WTC11 (cell line): ENCODE measurements around the gene SNX5. TPM values are rescaled to one million over a fixed set of nuclear protein-coding genes. Genes with fewer than 3 reads are reported as not detected.

ENCODE experiments used
- ATAC-seq: fragments of 200-7000 bp; cut with Tn5 transposase; 2 replicates; pipeline ENCODE4 v1.10.0; 2021; ENCODE audit warnings: mild to moderate bottlenecking, moderate library complexity
- CTCF ChIA-PET: fragments of 300-600 bp; sonication (Branson Sonifier 250); formaldehyde crosslinking; loops from one replicate; lab custom pipeline; 2021; ENCODE audit warnings: antibody characterized with exemption; lab: Charles Lee
- POLR2A ChIA-PET: fragments of 350-600 bp; sonication (Branson Sonifier 250); formaldehyde crosslinking; loops from one replicate; lab custom pipeline; 2021; ENCODE audit warnings: antibody characterized with exemption; lab: Charles Lee
- DNase-seq: peaks from one replicate; pipeline ENCODE4 v3.0.0; 2021; ENCODE audit warnings: low spot score
- H3K27ac Mint-ChIP-seq: 2 replicates; pipeline ENCODE4 v1.8.0; 2021; ENCODE audit warnings: mixed read lengths
- H3K27me3 Mint-ChIP-seq: 2 replicates; pipeline ENCODE4 v1.8.0; 2021; ENCODE audit warnings: low read depth, mild to moderate bottlenecking, moderate library complexity, mixed read lengths
- H3K36me3 Mint-ChIP-seq: 2 replicates; pipeline ENCODE4 v1.8.0; 2021; ENCODE audit warnings: mixed read lengths
- H3K4me1 Mint-ChIP-seq: 2 replicates; pipeline ENCODE4 v1.8.0; 2022; ENCODE audit warnings: mixed read lengths
- H3K4me3 Mint-ChIP-seq: 2 replicates; pipeline ENCODE4 v1.8.0; 2021; ENCODE audit warnings: mild to moderate bottlenecking, moderate library complexity, mixed read lengths
- H3K9me3 Mint-ChIP-seq: 2 replicates; pipeline ENCODE4 v1.8.0; 2021; ENCODE audit warnings: mixed read lengths
- ARID4B ChIP-seq: sonication (generic); formaldehyde crosslinking; IDR thresholded peaks from 2 replicates; pipeline ENCODE4 v1.8.0; 2023; ENCODE audit warnings: missing genetic modification reagents, mild to moderate bottlenecking, borderline replicate concordance
- CREB1 ChIP-seq: sonication (generic); formaldehyde crosslinking; IDR thresholded peaks from 2 replicates; pipeline ENCODE4 v1.8.0; 2023; ENCODE audit warnings: mild to moderate bottlenecking, missing genetic modification reagents
- ESRRA ChIP-seq: sonication (generic); formaldehyde crosslinking; IDR thresholded peaks from 2 replicates; pipeline ENCODE4 v1.8.1; 2022; ENCODE audit warnings: mild to moderate bottlenecking, missing genetic modification reagents, borderline replicate concordance
- GABPB1 ChIP-seq: sonication (generic); formaldehyde crosslinking; IDR thresholded peaks from 2 replicates; pipeline ENCODE4 v1.8.1; 2023; ENCODE audit warnings: mild to moderate bottlenecking, missing genetic modification reagents
- IRF2 ChIP-seq: sonication (generic); formaldehyde crosslinking; IDR thresholded peaks from 2 replicates; pipeline ENCODE4 v1.8.0; 2022; ENCODE audit warnings: low read depth, missing genetic modification reagents, borderline replicate concordance
- MYBL2 ChIP-seq: sonication (generic); formaldehyde crosslinking; IDR thresholded peaks from 2 replicates; pipeline ENCODE4 v1.8.1; 2023; ENCODE audit warnings: mild to moderate bottlenecking, moderate library complexity, missing genetic modification reagents
- NFE2L1 ChIP-seq: sonication (generic); formaldehyde crosslinking; IDR thresholded peaks from 2 replicates; pipeline ENCODE4 v1.8.1; 2023; ENCODE audit warnings: missing genetic modification reagents
- PRRX2 ChIP-seq: fragments of 250-450 bp; sonication (Bioruptor Pico); IDR thresholded peaks from 2 replicates; pipeline ENCODE4 v1.8.0; 2021; ENCODE audit warnings: mild to moderate bottlenecking
- TEAD4 ChIP-seq: sonication (generic); formaldehyde crosslinking; IDR thresholded peaks from 2 replicates; pipeline ENCODE4 v1.8.0; 2022; ENCODE audit warnings: mild to moderate bottlenecking, missing genetic modification reagents
- ZBTB21 ChIP-seq: sonication (generic); formaldehyde crosslinking; IDR thresholded peaks from 2 replicates; pipeline ENCODE4 v1.8.1; 2023; ENCODE audit warnings: mild to moderate bottlenecking, missing genetic modification reagents, borderline replicate concordance
- ZNF263 ChIP-seq: sonication (generic); formaldehyde crosslinking; IDR thresholded peaks from 2 replicates; pipeline ENCODE4 v1.8.1; 2022; ENCODE audit warnings: low read depth, mild to moderate bottlenecking, moderate library complexity, missing genetic modification reagents
- total RNA-seq: library from RNA; stranded (reverse); gene quantifications from 3 replicates; pipeline ENCODE4 v1.2.3, GENCODE V29; 2021
- TF ChIP-seq, protein P1 (sequence below): sonication (generic); formaldehyde crosslinking; IDR thresholded peaks from 2 replicates; pipeline ENCODE4 v1.8.0; 2023; ENCODE audit warnings: mild to moderate bottlenecking, missing genetic modification reagents
- TF ChIP-seq, protein P2 (sequence below): sonication (generic); formaldehyde crosslinking; IDR thresholded peaks from 2 replicates; pipeline ENCODE4 v1.8.0; 2022; ENCODE audit warnings: mild to moderate bottlenecking, missing genetic modification reagents

Gene SNX5
- total RNA-seq, 1 experiment from 2014 or later = 192 TPM

DNA sequence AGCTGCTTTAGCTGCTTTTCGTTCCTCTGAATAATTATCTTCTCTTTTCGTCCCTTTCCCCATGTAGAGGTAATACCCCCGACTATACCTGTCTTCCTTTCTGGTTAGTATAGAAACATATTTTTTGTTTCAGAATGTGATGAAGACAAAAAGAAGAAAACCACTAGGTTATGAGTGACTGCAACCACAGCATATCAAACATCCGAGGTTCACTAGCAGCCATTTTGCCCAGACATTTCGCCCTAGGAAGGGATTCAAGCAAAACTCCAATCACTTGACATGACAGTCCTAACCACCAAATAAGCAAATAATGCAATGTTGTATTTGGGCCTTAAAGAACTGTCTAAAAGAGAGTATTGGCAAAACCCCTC is 9.4 kb downstream of the SNX5 start (continued):
- TF ChIP-seq ARID4B (CRISPR knock-in tag) = no peak

GRCh38 chr20:17958373-17959256 is 10.0 kb downstream of the SNX5 start:
- peaks cover 65% of the 10 kb centered on the region for H3K4me1 Mint-ChIP-seq
- peak overlapping the region; percentile 86 for H3K27ac Mint-ChIP-seq
- H3K4me3 Mint-ChIP-seq = no peak overlapping the region
- ATAC-seq (peak; percentile 5; the same call in 1 of the 2 replicates), DNase-seq (no peak)
- peaks cover 50% of the 10 kb centered on the region for H3K36me3 Mint-ChIP-seq
- no peak for TF ChIP-seq MYBL2 (CRISPR knock-in tag)
- TF ChIP-seq, protein P1, sequence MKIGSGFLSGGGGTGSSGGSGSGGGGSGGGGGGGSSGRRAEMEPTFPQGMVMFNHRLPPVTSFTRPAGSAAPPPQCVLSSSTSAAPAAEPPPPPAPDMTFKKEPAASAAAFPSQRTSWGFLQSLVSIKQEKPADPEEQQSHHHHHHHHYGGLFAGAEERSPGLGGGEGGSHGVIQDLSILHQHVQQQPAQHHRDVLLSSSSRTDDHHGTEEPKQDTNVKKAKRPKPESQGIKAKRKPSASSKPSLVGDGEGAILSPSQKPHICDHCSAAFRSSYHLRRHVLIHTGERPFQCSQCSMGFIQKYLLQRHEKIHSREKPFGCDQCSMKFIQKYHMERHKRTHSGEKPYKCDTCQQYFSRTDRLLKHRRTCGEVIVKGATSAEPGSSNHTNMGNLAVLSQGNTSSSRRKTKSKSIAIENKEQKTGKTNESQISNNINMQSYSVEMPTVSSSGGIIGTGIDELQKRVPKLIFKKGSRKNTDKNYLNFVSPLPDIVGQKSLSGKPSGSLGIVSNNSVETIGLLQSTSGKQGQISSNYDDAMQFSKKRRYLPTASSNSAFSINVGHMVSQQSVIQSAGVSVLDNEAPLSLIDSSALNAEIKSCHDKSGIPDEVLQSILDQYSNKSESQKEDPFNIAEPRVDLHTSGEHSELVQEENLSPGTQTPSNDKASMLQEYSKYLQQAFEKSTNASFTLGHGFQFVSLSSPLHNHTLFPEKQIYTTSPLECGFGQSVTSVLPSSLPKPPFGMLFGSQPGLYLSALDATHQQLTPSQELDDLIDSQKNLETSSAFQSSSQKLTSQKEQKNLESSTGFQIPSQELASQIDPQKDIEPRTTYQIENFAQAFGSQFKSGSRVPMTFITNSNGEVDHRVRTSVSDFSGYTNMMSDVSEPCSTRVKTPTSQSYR (CRISPR knock-in tag) = no peak
- peak; percentile 37; the same call in 1 of the 2 replicates for TF ChIP-seq GABPB1 (CRISPR knock-in tag)
- no peaks in the 10 kb centered on the region for H3K27me3 Mint-ChIP-seq
- CTCF ChIA-PET = interaction anchor here (0.7 to 2.2 kb wide), 6 partner anchors 12 to 304 kb away, joined by 3 to 10 read pairs (median 4); no protein-coding TSS in a partner anchor
- no peaks in the 10 kb centered on the region for H3K9me3 Mint-ChIP-seq
- POLR2A ChIA-PET = interaction anchor here (0.9 kb wide), 1 partner anchor 15 kb away, joined by 4 read pairs; no protein-coding TSS in a partner anchor

DNA sequence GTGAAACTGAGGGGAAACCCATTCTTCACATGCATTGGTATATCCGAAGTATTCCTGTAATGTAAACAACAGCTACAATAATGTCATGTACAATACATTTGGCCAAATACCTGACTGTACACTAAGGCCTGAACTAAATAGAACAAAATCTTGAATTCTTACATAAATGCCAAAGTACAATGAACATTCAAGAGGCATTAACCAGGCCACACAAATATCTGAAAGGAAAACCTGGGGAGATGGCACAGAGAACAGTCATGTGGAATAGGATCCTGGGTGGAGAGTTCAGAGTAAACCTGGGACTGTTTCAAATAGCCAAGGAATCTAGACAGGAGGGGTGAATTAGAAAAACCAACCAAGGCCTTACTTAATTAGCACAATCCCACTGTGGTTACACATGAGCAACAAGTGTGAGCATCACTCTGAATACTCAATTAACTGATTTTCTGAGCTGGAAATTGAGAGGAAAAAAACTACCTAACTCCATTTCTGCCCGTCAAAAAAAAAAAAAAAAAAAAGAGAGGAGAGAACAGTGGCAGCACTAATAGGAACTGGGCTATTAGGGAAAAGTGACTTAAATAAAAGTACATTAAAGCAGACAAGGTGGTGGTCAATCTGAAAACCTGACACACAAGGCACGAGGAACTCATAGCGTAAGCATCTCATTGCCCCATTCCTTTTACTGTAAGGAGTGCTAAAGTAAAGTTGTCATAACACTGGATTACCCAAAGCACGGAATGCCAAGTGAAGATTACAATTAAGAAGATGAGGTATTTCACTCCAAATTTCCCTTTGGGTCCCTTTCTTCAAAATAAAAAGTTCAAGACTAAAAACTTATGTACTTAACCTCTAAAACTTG is 10.9 kb downstream of the SNX5 start:
- Mint-ChIP-seq H3K27ac (peak overlapping the region; percentile 2; the same call in 1 of the 2 replicates), H3K4me3 (no peak overlapping the region), H3K9me3 (no peaks in the 10 kb centered on the region), H3K36me3 (peaks cover 50% of the 10 kb centered on the region), H3K27me3 (no peaks in the 10 kb centered on the region), H3K4me1 (peaks cover 57% of the 10 kb centered on the region)
- POLR2A ChIA-PET = interaction anchor here (0.7 to 0.9 kb wide), 2 partner anchors 15 to 388 kb away, joined by 4 to 6 read pairs; partner anchors contain the start of gene DSTN
- ATAC-seq (no peak), DNase-seq (no peak)
- CTCF ChIA-PET = interaction anchor here (0.7 to 2.2 kb wide), 5 partner anchors 14 to 303 kb away, joined by 3 to 10 read pairs (median 5); no protein-coding TSS in a partner anchor
- TF ChIP-seq NFE2L1 (CRISPR knock-in tag) = no peak
- no peak for TF ChIP-seq ZNF263
- TF ChIP-seq IRF2 (CRISPR knock-in tag) = no peak
- TF ChIP-seq PRRX2 = no peak

GRCh38 chr20:17956099-17956685 is 12.4 kb downstream of the SNX5 start:
- H3K27me3 Mint-ChIP-seq = no peaks in the 10 kb centered on the region
- peaks cover 62% of the 10 kb centered on the region for H3K36me3 Mint-ChIP-seq
- H3K27ac Mint-ChIP-seq = no peak overlapping the region
- DNase-seq (no peak), ATAC-seq (no peak)
- CTCF ChIA-PET = no interaction called here
- peaks cover 41% of the 10 kb centered on the region for H3K4me1 Mint-ChIP-seq
- POLR2A ChIA-PET = interaction anchor here (0.6 to 1.3 kb wide), 3 partner anchors 13 to 99 kb away, joined by 3 to 5 read pairs (median 4); partner anchors contain the start of gene MGME1
- H3K9me3 Mint-ChIP-seq = no peaks in the 10 kb centered on the region
- H3K4me3 Mint-ChIP-seq = no peak overlapping the region
- TF ChIP-seq ZBTB21 (no peak), CREB1 (no peak), TEAD4 (CRISPR knock-in tag) (no peak), MYBL2 (CRISPR knock-in tag) (no peak), ESRRA (no peak)
- TF ChIP-seq, protein P1 (CRISPR knock-in tag) = no peak
- TF ChIP-seq, protein P2, sequence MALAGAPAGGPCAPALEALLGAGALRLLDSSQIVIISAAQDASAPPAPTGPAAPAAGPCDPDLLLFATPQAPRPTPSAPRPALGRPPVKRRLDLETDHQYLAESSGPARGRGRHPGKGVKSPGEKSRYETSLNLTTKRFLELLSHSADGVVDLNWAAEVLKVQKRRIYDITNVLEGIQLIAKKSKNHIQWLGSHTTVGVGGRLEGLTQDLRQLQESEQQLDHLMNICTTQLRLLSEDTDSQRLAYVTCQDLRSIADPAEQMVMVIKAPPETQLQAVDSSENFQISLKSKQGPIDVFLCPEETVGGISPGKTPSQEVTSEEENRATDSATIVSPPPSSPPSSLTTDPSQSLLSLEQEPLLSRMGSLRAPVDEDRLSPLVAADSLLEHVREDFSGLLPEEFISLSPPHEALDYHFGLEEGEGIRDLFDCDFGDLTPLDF = no peak
